Stimulated activated naive B cell treated with anti-CD40 and anti-IgM and Interleukin-4, amounts not matched to agents 10 μg/mL and 1 μg/mL and 100 μg/mL, for 72 hours (primary cell): ENCODE measurements around the gene CAPRIN2.

Experiments used
- ATAC-seq, 2 donors: fragments of 150-1000 bp; cut with Tn5 transposase; replicated peaks; 2 replicates each; pipeline ENCODE4 v1.10.0; 2021; ENCODE audit warnings: moderate library complexity in 1 of 2
- DNase-seq: peaks from one replicate; pipeline ENCODE4 v3.0.0; 2021
- H3K27ac Mint-ChIP-seq: one replicate; pipeline ENCODE4 v1.8.0; 2022; ENCODE audit warnings: mild to moderate bottlenecking, mixed read lengths
- H3K27me3 Mint-ChIP-seq, 2 donors: one replicate each; pipeline ENCODE4 v1.8.0; 2022; ENCODE audit warnings: mixed read lengths in 2 of 2
- H3K36me3 Mint-ChIP-seq, 2 donors: one replicate each; pipeline ENCODE4 v1.8.0; 2022; ENCODE audit warnings: mixed read lengths in 2 of 2, mild to moderate bottlenecking in 1 of 2
- H3K4me1 Mint-ChIP-seq, 2 donors: one replicate each; pipeline ENCODE4 v1.8.0; 2022; ENCODE audit warnings: mixed read lengths in 2 of 2, mild to moderate bottlenecking in 1 of 2
- H3K4me3 Mint-ChIP-seq, 2 donors: one replicate each; pipeline ENCODE4 v1.8.0; 2022; ENCODE audit warnings: mild to moderate bottlenecking in 2 of 2, mixed read lengths in 2 of 2, moderate library complexity in 1 of 2
- H3K9me3 Mint-ChIP-seq, 2 donors: one replicate each; pipeline ENCODE4 v1.8.0; 2022; ENCODE audit warnings: mixed read lengths in 2 of 2, mild to moderate bottlenecking in 1 of 2

CAPRIN2 gene

DNA sequence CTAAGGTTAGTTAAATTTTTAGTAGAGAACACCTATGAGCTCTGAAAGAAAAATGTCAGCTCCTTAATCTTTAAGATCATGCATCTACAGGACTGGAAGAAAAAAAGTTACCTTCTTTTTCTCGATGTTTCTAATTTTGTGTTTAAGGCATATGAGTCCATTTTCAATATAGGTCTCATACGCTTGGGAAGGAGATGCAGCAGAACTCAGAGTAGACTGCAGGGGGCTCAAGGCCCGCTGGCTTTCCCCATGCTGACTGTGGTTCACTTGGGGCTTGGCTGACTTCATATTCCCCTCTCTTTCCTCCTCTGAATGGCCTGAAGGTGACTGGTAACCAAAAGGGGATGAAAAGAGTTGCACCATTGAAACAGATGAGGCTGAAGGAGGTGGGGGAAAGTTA, 1.5 kb downstream of the CAPRIN2 start:
- ATAC-seq, result no peak
- Mint-ChIP-seq H3K4me3 (peak overlapping the region; percentile 92 to 96), H3K4me1 (peaks cover 19 to 27% of the 10 kb centered on the region in 2 donors), H3K9me3 (no peaks in the 10 kb centered on the region), H3K27me3 (no peaks in the 10 kb centered on the region), H3K27ac (no peak overlapping the region), H3K36me3 (peaks cover 0 to 16% of the 10 kb centered on the region in 2 donors)
- DNase-seq, result no peak

DNA sequence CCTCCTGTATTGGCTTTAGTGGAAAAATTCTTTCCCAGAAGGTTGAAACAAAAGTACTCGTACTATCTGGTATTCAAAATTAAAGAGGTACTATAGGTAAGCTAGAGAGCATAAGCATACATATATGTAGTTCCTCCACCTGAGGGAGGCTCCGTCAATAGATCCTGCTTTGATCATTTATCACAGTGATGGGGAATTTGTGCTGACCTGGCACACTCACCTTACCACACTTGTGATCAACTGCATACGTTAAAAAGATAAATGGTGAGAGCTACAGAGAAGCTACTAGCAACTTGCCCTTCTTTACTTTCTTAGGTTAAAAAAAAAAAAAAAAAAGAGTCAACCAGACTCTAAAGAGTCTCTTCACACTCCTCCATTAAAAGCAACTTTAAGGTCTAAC, 2.5 kb downstream of the CAPRIN2 start:
- Mint-ChIP-seq H3K27me3 (no peaks in the 10 kb centered on the region), H3K27ac (no peak overlapping the region), H3K4me1 (peaks cover 20 to 27% of the 10 kb centered on the region in 2 donors), H3K9me3 (no peaks in the 10 kb centered on the region), H3K36me3 (peaks cover 3 to 16% of the 10 kb centered on the region in 2 donors), H3K4me3 (no peak overlapping the region)
- DNase-seq (no peak), ATAC-seq (no peak)

DNA sequence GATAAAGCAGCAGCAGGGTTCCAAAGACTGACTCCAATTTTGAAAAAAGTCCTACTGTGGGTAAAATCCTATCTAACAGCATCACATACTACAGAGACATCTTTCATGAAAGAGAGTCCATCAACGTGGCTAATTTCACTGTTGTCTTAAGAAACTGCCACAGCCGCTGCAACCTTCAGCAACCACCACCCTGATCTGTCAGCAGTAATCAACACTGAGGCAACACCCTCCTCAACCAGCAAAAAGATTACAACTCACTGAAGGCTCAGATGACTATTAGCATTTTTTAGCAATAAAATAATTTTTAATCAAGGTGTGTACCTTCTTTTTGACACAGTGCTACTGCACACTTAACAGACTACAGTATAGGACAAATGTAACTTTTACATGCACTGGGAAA, 6.6 kb downstream of the CAPRIN2 start:
- DNase-seq (no peak), ATAC-seq (no peak)
- no peak overlapping the region for H3K4me3 Mint-ChIP-seq
- H3K4me1 Mint-ChIP-seq, result peaks cover 6 to 11% of the 10 kb centered on the region in 2 donors
- no peaks in the 10 kb centered on the region for H3K27me3 Mint-ChIP-seq
- no peaks in the 10 kb centered on the region for H3K9me3 Mint-ChIP-seq
- H3K36me3 Mint-ChIP-seq, result peaks cover 6 to 25% of the 10 kb centered on the region in 2 donors
- H3K27ac Mint-ChIP-seq, result no peak overlapping the region

DNA sequence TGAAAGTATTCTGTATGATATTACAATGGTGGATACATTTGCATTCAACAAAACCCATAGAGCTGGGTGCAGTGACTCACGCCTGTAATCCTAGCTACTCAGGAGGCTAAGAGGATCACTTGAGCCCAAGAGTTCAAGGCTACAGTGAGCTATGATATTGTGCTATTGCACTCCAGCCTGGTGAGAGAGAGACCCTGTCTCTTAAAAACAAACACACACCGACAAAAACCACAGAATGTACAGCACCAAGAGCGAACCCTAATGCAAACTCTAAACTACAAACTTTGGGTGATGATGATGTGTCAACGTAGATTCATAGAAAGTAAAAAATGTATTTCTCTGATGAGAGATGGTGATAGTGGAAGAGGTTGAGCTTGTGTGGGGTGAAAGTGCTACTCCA, 8.6 kb downstream of the CAPRIN2 start:
- H3K4me3 Mint-ChIP-seq, result no peak overlapping the region
- no peak overlapping the region for H3K27ac Mint-ChIP-seq
- DNase-seq (no peak), ATAC-seq (no peak)
- peaks cover 5 to 10% of the 10 kb centered on the region in 2 donors for H3K4me1 Mint-ChIP-seq
- no peaks in the 10 kb centered on the region for H3K9me3 Mint-ChIP-seq
- no peaks in the 10 kb centered on the region for H3K27me3 Mint-ChIP-seq
- H3K36me3 Mint-ChIP-seq, result peaks cover 6 to 25% of the 10 kb centered on the region in 2 donors

DNA sequence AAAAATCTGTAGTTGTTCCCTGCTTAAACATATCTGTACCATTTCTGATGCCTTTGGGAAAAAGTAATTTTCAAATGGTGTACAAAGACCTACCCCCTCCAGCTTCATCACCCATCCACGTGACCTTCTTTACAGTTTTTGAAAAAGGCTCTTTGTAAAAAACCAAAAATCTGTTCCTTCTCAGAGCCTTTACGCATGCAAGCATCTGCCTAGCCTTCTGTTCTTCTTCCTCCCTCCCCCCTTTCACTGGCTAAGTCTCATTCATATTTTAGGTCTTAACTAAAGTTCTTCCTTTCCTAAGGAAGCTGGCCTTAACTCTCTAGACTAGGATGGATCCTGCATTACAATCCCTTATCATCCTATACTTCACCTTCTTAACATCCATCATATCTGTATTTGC, 10.4 kb downstream of the CAPRIN2 start:
- ATAC-seq (no peak), DNase-seq (no peak)
- Mint-ChIP-seq H3K27ac (no peak overlapping the region), H3K27me3 (no peaks in the 10 kb centered on the region), H3K4me3 (no peak overlapping the region), H3K4me1 (peaks cover 5 to 8% of the 10 kb centered on the region in 2 donors), H3K9me3 (no peaks in the 10 kb centered on the region), H3K36me3 (peaks cover 6 to 14% of the 10 kb centered on the region in 2 donors)

DNA sequence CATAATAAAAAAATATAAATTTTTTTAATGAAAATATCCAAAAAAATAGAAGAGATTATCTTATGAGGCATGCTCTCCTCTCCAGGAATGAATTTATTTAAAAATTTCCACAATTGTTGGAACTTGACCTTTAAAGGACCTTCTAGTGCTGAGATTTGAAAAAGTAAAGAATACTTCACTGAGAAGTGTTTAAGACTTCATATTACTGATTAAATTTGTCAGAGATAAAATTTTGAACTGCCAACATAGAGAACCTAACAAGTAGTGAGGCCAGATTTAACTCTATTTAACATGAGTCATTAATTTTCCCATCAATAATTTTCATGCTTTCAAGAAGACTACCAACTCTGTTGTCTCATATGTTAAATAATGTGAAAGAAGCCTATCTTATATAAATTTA, 14.5 kb downstream of the CAPRIN2 start:
- ATAC-seq, result no peak
- peaks cover 0 to 2% of the 10 kb centered on the region in 2 donors for H3K9me3 Mint-ChIP-seq
- DNase-seq, result no peak
- no peaks in the 10 kb centered on the region for H3K27me3 Mint-ChIP-seq
- peaks cover 14 to 18% of the 10 kb centered on the region in 2 donors for H3K36me3 Mint-ChIP-seq
- no peak overlapping the region for H3K4me3 Mint-ChIP-seq
- no peak overlapping the region for H3K27ac Mint-ChIP-seq
- H3K4me1 Mint-ChIP-seq, result no peaks in the 10 kb centered on the region

DNA sequence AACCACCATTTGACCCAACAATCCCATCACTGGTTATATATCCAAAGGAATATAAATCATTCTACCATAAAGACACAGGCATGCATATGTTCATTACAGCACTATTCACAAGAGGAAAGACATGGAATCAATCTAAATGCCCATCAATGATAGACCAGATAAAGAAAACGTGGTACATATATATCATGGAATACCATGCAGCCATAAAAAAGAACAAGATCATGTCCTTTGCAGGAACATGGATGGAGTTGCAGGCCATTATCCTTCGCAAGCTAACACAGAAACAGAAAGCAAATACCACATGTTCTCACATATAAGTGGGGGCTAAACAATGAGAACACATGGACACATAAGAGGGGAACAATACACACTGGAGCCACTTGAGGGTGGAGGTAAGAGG, 15.7 kb downstream of the CAPRIN2 start:
- Mint-ChIP-seq H3K36me3 (peaks cover 16 to 26% of the 10 kb centered on the region in 2 donors), H3K9me3 (peaks cover 0 to 2% of the 10 kb centered on the region in 2 donors), H3K27me3 (no peaks in the 10 kb centered on the region), H3K27ac (no peak overlapping the region), H3K4me3 (no peak overlapping the region), H3K4me1 (no peaks in the 10 kb centered on the region)
- no peak for ATAC-seq
- no peak for DNase-seq

DNA sequence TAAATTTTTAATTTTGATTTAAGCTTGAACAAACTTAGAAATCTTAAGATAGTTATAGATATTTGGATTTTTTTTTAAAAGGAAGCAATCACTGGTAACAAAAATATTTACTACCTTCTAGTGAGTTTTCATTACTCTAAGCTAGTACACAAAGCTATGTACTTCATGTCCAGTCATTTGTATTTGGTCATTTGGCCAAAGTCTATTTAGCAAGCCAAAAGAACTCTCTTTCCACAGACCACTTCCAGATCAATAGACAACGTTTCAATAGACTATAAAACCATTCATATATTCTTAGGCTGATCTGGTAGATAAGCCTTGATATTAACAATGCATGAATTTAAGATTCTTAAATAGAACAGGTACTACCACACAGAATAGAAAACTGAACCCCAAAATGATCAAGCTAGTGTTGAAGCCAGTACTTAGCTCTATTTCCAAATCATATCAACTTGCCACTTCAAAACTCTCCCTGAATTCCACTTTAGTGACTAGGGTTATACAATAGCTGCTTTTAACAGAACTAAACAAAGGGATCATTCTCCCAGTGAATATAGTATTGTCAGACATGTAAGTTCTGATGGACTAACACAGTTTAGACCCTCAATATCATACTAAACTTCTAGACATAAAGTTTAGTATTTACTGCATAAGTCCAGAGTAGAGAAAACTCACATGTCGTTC, 21.7 kb downstream of the CAPRIN2 start:
- Mint-ChIP-seq H3K27ac (no peak overlapping the region), H3K4me3 (no peak overlapping the region), H3K36me3 (peaks cover 19 to 35% of the 10 kb centered on the region in 2 donors), H3K27me3 (no peaks in the 10 kb centered on the region), H3K9me3 (no peaks in the 10 kb centered on the region), H3K4me1 (no peaks in the 10 kb centered on the region)
- DNase-seq (no peak), ATAC-seq (no peak)

DNA sequence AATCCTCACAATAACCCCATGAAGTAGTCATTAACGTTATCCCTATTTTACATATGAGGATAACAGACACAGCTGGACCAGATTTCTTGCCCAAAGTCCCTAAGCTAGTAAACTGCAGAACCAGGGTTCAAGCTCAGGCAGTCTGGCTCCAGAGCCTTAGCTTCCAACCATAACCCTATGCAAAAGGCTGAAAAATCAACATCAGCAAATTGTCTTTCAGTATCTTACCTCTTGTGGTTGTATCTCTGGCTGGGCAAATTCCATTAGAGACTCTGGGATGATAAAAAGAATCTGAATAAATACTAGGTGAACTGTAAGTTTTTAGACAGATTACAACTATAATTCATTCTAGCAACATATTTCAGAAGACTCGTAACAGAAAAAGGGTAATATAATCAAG, 24.7 kb downstream of the CAPRIN2 start:
- no peaks in the 10 kb centered on the region for H3K4me1 Mint-ChIP-seq
- no peak for ATAC-seq
- H3K4me3 Mint-ChIP-seq, result no peak overlapping the region
- no peaks in the 10 kb centered on the region for H3K27me3 Mint-ChIP-seq
- no peak overlapping the region for H3K27ac Mint-ChIP-seq
- DNase-seq, result no peak
- no peaks in the 10 kb centered on the region for H3K9me3 Mint-ChIP-seq
- H3K36me3 Mint-ChIP-seq, result peaks cover 16 to 26% of the 10 kb centered on the region in 2 donors

DNA sequence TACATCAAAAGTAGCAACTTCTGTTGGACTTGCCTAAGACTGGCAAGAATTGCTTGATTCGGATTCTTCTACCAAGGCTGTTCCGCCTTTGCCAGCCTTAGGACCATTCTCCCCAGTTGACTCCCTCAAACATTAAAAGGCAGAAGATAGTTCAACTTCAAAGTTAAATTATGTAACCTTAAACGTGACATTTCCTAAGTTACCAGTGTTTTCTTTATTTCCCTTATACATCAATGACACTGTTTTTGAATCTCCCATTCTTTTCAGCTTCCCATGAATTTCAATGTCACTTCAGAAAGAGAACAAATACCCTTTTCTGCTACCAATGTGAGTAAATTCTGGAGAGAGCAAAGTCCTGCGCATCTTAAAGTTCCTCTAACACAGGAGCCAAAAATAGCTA, 25.2 kb downstream of the CAPRIN2 start:
- DNase-seq (no peak), ATAC-seq (no peak)
- H3K27ac Mint-ChIP-seq, result no peak overlapping the region
- no peaks in the 10 kb centered on the region for H3K27me3 Mint-ChIP-seq
- H3K4me1 Mint-ChIP-seq, result no peaks in the 10 kb centered on the region
- H3K4me3 Mint-ChIP-seq, result no peak overlapping the region
- peaks cover 13 to 22% of the 10 kb centered on the region in 2 donors for H3K36me3 Mint-ChIP-seq
- no peaks in the 10 kb centered on the region for H3K9me3 Mint-ChIP-seq

DNA sequence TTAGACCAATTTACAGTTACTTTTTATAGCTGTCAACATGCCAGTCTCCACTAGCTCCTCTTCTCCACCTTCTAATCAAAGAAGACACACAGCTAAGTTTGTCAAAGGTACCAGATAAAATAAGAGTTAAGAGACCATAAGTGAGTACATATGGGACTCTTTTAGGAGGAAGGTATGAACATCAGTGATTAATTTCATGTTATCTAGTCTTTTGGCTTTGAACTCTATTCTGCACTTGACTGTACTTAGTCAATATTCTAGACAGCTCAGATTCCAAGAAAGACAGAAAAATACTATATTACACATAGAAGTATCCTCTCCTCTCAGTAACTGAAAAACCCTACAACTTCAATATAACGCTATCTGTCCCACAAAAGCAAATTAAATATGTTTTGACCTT, 28.1 kb downstream of the CAPRIN2 start:
- Mint-ChIP-seq H3K27ac (no peak overlapping the region), H3K4me3 (no peak overlapping the region), H3K9me3 (no peaks in the 10 kb centered on the region), H3K27me3 (no peaks in the 10 kb centered on the region), H3K4me1 (no peaks in the 10 kb centered on the region), H3K36me3 (peaks cover 13 to 24% of the 10 kb centered on the region in 2 donors)
- DNase-seq (no peak), ATAC-seq (no peak)

DNA sequence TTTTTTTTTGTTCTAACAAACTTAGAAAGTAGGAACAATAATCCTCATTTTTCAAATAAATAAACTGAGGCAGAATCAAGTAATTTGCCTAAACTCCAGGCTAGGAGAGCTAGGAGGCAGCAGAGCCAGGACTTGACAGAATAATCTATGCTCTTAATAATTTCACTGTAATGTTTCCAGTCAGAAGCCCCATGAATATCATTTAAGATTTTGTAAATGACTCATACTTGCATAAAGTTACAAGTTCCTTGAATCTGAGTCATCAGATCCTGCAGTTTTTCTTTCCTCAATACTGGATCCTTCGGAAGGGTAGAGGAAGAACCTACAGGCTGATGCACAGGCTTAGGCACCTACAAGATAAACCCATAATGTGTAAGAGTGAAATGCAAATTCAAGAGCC, 29.0 kb downstream of the CAPRIN2 start:
- no peak for DNase-seq
- H3K36me3 Mint-ChIP-seq, result peaks cover 17 to 24% of the 10 kb centered on the region in 2 donors
- no peak overlapping the region for H3K27ac Mint-ChIP-seq
- H3K4me1 Mint-ChIP-seq, result no peaks in the 10 kb centered on the region
- no peaks in the 10 kb centered on the region for H3K27me3 Mint-ChIP-seq
- ATAC-seq, result no peak
- no peak overlapping the region for H3K4me3 Mint-ChIP-seq
- no peaks in the 10 kb centered on the region for H3K9me3 Mint-ChIP-seq

DNA sequence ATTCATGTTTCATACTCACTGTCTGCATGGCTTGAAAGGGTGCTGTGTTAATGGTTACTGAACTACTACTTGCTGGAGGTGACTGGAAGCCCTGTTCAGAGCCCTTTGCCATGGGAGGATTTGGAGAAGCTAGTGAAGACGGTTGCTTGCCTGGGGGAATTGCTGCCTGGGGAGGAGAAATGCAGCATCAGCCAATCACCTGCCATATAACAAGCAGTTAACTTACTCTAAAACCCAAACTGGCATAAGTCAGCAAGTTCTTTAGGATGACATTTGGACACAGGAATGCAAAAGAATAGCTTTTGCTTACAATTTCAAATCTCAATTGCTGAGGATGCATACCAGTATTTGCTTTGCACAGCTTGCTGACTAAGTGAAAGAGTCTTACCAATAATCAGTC, 35.7 kb downstream of the CAPRIN2 start:
- no peak overlapping the region for H3K4me3 Mint-ChIP-seq
- H3K27ac Mint-ChIP-seq, result no peak overlapping the region
- H3K9me3 Mint-ChIP-seq, result no peaks in the 10 kb centered on the region
- H3K4me1 Mint-ChIP-seq, result peaks cover 0 to 2% of the 10 kb centered on the region in 2 donors
- no peak for DNase-seq
- no peak for ATAC-seq
- no peaks in the 10 kb centered on the region for H3K27me3 Mint-ChIP-seq
- peaks cover 9 to 27% of the 10 kb centered on the region in 2 donors for H3K36me3 Mint-ChIP-seq

DNA sequence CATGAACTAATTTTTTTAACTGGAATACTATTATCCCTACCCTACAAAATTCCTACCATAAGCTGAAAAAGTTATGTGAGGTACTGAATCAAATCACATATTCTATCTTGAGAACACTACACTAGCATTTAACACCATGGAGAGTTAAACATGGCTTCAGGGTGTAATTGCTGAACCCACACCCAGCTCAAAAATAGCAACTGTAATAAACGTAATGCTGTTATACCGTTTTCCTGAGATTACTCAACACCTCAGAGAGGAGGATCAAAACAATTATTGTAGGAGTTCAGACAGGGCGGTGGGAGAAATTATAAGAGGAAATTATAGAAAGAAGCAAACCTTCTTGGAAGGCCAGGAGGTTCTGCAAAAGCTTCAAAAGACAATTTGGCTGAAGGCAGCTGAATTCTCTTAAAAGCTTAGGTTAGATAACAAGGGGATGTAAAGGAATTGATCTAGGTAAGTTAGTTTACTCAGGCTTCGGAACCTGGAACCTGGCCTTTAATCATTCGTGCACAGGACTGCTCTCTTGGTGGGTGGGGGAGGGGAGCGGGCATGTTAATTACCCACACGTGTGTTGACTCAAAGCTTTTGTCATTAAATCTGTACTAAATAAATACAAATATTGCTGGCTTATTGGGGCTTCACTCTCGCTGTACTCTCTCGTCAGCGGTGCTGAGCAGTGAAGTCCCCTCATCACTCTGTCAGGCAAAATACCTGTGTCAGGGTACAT, 47.0 kb downstream of the CAPRIN2 start:
- H3K36me3 Mint-ChIP-seq, result peaks cover 6% of the 10 kb centered on the region in 2 donors
- no peaks in the 10 kb centered on the region for H3K9me3 Mint-ChIP-seq
- H3K27me3 Mint-ChIP-seq, result no peaks in the 10 kb centered on the region
- ATAC-seq, result no peak
- no peak for DNase-seq
- no peak overlapping the region for H3K4me3 Mint-ChIP-seq
- no peak overlapping the region for H3K27ac Mint-ChIP-seq
- H3K4me1 Mint-ChIP-seq, result no peaks in the 10 kb centered on the region

DNA sequence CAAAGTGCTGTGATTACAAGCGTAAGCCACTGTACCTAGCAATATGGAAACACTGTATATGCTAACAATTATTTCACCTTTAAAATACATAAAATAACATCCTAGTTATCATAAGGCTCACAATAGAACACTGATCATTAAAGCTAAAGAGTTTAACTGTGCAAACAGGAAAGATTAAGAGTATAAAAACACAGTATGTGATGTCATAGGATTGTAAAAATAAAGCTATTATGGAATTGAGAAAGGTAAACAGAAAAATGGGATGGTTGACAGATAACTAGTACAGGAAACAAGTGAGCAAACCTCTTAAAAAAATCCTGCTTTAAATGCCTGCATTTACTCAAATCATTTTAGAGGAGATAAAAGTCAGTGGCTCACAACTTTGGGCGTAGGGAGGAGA, 48.3 kb downstream of the CAPRIN2 start:
- H3K27me3 Mint-ChIP-seq, result no peaks in the 10 kb centered on the region

More for the DNA sequence above, 48.3 kb downstream of the CAPRIN2 start:
- H3K4me1 Mint-ChIP-seq, result no peaks in the 10 kb centered on the region
- H3K4me3 Mint-ChIP-seq, result no peak overlapping the region
- no peak overlapping the region for H3K27ac Mint-ChIP-seq
- no peak for DNase-seq
- no peak for ATAC-seq
- no peaks in the 10 kb centered on the region for H3K9me3 Mint-ChIP-seq
- peaks cover 6% of the 10 kb centered on the region in 2 donors for H3K36me3 Mint-ChIP-seq
